Gastrocnemius medialis (tissue), 4 donors: ENCODE data around the gene ZNF514.

ENCODE experiments used
- POLR2A ChIP-seq, 2 donors: fragments of 450-650 bp; IDR thresholded peaks; one replicate each; pipeline ENCODE4 v1.6.1; 2017; ENCODE audit warnings: antibody characterized with exemption in 2 of 2, mild to moderate bottlenecking in 2 of 2, moderate library complexity in 2 of 2
- TF ChIP-seq, protein P1 (sequence below), 5 experiments: fragments of 450-650 bp in 3 of 5; fragments of 200-600 bp in 2 of 5; sonication (generic) in 2 of 5; IDR thresholded peaks in 4 of 5; conservative IDR thresholded peaks in 1 of 5; 1 replicate in 4 of 5; 2 replicates in 1 of 5; pipeline ENCODE4 v1.5.1; 2016 to 2019; ENCODE audit warnings: antibody characterized with exemption in 5 of 5, mild to moderate bottlenecking in 3 of 5, moderate library complexity in 3 of 5

DNA sequence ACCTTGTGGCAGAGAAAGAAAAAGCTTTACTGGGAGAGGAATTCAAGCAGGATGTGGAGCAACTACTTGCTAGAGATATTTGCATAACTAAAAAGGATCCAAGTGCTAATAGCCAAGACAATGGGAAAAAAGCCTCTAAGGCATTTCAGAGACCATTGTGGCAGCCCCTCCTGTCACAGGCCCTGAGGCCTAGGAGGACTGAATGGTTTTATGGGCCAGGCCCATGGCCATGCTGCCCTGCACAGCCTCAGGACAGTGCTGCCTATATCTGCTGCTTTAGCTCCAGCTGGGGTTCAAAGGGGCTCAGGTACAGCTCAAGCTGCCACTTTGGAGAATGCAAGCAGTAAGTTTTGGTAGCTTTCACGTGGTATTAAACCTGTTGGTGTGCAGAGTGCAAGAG lies 20.9 kb downstream of the ZNF514 start:
- TF ChIP-seq, protein P1, sequence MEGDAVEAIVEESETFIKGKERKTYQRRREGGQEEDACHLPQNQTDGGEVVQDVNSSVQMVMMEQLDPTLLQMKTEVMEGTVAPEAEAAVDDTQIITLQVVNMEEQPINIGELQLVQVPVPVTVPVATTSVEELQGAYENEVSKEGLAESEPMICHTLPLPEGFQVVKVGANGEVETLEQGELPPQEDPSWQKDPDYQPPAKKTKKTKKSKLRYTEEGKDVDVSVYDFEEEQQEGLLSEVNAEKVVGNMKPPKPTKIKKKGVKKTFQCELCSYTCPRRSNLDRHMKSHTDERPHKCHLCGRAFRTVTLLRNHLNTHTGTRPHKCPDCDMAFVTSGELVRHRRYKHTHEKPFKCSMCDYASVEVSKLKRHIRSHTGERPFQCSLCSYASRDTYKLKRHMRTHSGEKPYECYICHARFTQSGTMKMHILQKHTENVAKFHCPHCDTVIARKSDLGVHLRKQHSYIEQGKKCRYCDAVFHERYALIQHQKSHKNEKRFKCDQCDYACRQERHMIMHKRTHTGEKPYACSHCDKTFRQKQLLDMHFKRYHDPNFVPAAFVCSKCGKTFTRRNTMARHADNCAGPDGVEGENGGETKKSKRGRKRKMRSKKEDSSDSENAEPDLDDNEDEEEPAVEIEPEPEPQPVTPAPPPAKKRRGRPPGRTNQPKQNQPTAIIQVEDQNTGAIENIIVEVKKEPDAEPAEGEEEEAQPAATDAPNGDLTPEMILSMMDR (IDR thresholded peaks at IDR 0.05 in 4 of 5, conservative IDR thresholded peaks at IDR 0.05 in 1 of 5), result no peak
- no peak for TF ChIP-seq POLR2A (IDR thresholded peaks at IDR 0.05)
